OCI-LY7 (cell line): ENCODE measurements around the gene CNBP.

ENCODE experiments used
- EZH2phosphoT487 ChIP-seq: fragments of 200-600 bp; sonication (generic); IDR thresholded peaks from 2 replicates; pipeline ENCODE4 v1.6.1; 2018; ENCODE audit warnings: low read depth, borderline replicate concordance, mild to moderate bottlenecking, mixed run types, antibody characterized with exemption, low read length, moderate library complexity, mixed read lengths
- TF ChIP-seq, protein P1 (sequence below): fragments of 200-600 bp; sonication (generic); conservative IDR thresholded peaks from 2 replicates; pipeline ENCODE4 v1.5.1; 2014; ENCODE audit warnings: mild to moderate bottlenecking, antibody characterized with exemption, low read length, moderate library complexity, mixed read lengths

DNA sequence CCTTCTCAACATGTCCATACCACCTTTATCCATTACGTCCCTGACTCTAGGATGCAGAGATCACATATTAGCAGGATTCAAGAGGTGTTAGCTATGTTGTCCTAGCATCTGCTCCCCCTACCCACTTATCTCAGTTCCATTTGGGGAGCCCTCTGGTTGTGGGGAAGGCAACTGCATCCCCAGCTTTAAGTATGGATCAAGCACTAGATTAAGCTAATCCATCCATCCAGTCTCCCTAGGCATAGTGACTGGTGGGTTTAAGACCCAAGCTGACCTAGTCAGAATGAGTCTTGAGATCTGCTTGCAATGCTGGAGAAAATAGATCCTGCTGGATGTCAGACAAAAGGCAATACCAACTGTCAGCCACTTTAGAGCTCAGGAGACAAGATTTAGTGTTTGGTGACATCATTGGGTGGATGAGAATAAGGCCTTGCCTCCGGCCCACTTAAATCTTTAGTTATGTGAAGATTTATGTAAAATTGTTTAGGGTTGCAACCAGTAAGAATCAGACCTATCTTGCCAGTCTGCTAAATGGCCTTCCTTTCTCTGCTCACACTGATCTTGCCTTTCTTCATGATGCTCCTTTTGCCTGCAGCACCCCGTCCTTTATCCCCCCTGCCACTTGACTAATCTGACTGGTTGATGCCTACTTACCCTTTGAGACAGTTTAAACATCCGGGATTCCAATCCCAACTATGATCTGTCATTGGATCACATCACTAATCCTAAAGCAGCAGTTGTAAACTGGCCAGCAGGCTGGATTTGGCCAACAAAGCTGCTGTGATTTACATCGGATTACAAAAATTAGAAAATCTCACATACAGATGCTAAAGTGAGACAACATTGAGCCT, 20.7 kb downstream of the CNBP start:
- TF ChIP-seq, protein P1, sequence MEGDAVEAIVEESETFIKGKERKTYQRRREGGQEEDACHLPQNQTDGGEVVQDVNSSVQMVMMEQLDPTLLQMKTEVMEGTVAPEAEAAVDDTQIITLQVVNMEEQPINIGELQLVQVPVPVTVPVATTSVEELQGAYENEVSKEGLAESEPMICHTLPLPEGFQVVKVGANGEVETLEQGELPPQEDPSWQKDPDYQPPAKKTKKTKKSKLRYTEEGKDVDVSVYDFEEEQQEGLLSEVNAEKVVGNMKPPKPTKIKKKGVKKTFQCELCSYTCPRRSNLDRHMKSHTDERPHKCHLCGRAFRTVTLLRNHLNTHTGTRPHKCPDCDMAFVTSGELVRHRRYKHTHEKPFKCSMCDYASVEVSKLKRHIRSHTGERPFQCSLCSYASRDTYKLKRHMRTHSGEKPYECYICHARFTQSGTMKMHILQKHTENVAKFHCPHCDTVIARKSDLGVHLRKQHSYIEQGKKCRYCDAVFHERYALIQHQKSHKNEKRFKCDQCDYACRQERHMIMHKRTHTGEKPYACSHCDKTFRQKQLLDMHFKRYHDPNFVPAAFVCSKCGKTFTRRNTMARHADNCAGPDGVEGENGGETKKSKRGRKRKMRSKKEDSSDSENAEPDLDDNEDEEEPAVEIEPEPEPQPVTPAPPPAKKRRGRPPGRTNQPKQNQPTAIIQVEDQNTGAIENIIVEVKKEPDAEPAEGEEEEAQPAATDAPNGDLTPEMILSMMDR = peak; percentile 70
- TF ChIP-seq EZH2phosphoT487 = no peak
